Stimulated activated naive CD8-positive, alpha-beta T cell treated with anti-CD3 and anti-CD28 coated beads, Interleukin-15, Interleukin-2, amounts not matched to agents 100 U/mL and 50 U/mL, for 24 hours (primary cell): ENCODE data around the gene SMARCA5.
"Not testable (repeated sequence)": the region's sequence is repeated elsewhere in the genome, so short reads cannot be mapped to it uniquely, and the experiment has no call there.

ENCODE experiments used
- ATAC-seq: fragments of 150-1000 bp; cut with Tn5 transposase; one replicate; pipeline ENCODE4 v1.10.0; 2021
- DNase-seq: peaks from one replicate; pipeline ENCODE4 v3.0.0; 2021

Gene SMARCA5, protein sequence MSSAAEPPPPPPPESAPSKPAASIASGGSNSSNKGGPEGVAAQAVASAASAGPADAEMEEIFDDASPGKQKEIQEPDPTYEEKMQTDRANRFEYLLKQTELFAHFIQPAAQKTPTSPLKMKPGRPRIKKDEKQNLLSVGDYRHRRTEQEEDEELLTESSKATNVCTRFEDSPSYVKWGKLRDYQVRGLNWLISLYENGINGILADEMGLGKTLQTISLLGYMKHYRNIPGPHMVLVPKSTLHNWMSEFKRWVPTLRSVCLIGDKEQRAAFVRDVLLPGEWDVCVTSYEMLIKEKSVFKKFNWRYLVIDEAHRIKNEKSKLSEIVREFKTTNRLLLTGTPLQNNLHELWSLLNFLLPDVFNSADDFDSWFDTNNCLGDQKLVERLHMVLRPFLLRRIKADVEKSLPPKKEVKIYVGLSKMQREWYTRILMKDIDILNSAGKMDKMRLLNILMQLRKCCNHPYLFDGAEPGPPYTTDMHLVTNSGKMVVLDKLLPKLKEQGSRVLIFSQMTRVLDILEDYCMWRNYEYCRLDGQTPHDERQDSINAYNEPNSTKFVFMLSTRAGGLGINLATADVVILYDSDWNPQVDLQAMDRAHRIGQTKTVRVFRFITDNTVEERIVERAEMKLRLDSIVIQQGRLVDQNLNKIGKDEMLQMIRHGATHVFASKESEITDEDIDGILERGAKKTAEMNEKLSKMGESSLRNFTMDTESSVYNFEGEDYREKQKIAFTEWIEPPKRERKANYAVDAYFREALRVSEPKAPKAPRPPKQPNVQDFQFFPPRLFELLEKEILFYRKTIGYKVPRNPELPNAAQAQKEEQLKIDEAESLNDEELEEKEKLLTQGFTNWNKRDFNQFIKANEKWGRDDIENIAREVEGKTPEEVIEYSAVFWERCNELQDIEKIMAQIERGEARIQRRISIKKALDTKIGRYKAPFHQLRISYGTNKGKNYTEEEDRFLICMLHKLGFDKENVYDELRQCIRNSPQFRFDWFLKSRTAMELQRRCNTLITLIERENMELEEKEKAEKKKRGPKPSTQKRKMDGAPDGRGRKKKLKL

DNA sequence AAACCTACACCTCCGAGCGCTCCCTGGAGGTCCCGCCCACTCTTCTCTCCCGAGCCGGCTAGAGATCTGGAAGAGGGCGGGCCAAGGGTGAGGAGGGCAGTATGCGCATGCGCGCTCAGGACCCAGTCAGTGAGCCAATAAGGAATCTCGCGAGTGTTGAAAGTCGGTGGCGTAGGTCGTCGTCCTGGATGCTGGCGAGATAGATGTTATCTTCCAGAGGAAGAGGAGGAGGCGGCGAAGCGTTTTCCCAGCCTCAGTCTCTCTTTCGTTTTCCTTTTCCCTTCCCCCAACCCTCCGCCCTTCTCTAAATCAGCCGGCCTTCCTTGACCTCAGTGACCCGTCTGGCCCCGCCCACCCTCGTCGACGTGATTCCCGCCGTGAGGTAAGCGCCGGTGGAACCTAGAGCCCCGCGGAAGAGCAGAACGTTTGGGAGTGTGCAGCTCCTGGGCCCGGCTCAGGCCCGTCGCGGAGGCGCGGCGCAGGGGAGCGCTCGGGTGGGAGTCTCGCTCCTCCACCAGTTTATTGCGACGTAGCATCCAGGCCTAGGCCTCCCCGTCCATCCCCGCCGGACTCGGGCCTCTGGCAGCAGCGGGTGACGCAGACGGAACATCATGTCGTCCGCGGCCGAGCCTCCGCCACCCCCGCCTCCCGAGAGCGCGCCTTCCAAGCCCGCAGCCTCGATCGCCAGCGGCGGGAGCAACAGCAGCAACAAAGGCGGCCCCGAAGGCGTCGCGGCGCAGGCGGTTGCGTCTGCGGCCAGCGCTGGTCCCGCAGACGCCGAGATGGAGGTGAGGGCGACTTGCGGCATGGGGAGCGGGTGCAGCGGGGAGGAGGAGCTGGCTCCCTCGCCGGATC, at the start of gene SMARCA5:
TSS of gene SMARCA5 (plus strand) at position 389 of the 855 bp plus-strand sequence. CDS start at position 612, 223 bp downstream.
- peak; percentile 90 for ATAC-seq
- peak; percentile 95 for DNase-seq

DNA sequence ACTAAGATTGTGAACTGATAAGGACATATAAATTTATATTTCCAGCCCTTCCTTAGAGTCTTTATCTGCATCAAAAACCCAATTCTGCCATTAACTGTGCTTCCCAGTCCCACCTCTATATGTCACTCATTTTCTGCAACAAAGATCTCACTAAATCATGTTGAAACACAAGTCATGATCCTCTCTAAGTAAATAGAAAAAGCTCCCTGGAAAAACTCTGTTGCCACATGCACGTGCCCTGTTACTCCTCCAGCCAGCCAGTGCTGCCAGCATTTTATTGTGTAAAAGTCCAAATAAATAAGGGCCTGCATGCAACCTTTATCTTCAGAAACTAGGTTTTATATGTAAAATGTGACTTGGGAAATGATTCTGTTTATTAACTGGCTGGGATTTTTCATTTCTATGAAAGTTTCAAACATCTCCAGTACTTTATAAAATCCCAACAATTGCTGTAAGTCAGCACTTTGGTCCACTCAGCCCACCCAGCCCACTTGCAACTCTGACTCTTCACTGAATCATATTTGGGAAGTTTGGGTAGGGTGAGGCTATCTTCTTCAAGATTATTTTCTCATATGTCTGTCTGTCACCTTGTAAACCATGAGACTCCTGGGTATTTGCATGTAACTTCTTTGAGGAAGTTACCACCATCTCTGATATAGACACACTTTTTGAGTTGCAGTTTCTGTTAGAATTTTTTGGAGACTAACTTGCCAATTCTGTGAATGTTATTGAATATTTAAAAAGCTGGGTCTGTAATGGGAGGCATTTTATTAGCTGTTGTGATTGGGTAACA, 40.0 kb upstream of the SMARCA5 start:
- no peak for DNase-seq
- ATAC-seq, result no peak

DNA sequence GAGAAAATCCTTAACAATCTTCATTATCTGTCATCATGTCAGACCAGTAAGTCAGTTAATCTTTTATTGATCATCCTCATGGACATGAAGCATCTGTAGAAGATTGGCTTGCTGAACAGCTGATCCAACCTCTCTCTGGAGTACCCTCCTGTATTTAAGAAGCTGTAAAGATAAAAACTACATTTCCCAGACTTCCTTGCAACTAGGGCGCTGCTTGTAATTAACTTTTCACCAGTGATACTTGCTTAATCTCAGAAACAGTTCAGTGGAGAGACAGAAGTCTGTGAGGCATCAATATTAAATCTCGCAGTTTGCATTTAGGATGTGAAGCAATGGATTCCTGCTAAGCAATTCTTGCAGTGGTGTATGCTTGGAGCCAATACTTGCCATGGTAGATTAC, 36.0 kb upstream of the SMARCA5 start:
- no peak for DNase-seq
- no peak for ATAC-seq

DNA sequence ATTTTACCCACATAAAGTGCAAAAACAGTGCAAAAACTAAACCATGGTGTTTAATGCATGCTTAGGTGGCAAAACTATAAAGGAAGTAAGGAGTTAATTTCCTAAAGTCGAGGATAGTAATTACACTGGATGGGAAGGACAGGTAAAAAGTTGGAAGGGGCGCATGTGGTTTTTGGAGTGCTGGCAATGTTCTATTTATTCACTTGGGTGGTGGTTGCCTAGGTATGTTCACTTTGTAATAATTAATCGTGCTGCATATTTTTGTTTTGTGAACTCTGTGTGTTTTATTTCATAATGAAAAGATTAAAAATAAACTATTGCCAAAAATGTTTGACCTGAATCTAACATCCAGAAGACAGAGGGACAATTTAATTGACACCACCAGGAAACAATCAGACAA, 32.1 kb upstream of the SMARCA5 start:
- no peak for ATAC-seq
- DNase-seq, result no peak

DNA sequence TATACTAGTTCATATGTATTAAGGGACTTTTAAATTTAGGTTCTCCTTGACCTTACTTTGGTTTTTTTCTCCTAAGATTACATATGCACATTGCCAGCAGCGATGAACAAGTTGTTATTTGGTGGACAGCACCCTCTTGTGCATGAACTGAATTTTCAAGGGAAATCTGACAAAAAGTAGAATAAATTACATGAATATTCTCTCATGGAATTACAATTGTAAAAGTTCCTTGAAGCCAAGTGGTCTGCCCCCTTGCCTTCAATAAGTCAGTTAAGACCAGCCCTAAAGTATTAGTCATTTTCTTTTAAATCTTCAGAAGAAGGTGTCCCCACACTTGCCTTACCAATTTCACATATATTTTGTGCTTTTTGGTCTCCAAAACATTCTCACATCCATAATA, 30.7 kb upstream of the SMARCA5 start:
- ATAC-seq (no peak), DNase-seq (peak; percentile 5)

DNA sequence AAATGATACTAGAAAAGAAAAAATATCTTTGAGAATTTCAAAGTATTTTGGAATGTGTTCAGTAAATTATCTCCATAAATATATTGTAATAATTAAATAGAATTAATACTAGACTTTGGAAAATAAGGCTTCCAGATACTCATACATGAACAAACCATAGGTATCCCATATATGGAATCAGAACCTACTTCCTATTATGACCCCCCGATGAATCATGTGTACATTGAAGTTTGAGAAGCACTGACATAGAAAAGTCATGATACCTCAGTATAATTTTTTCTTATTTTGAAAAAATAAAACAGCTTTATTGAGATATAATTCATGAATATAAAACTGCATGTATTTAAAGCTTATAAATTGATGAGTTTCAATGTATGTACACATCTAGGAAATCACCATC, 27.2 kb upstream of the SMARCA5 start:
- no peak for ATAC-seq
- no peak for DNase-seq

DNA sequence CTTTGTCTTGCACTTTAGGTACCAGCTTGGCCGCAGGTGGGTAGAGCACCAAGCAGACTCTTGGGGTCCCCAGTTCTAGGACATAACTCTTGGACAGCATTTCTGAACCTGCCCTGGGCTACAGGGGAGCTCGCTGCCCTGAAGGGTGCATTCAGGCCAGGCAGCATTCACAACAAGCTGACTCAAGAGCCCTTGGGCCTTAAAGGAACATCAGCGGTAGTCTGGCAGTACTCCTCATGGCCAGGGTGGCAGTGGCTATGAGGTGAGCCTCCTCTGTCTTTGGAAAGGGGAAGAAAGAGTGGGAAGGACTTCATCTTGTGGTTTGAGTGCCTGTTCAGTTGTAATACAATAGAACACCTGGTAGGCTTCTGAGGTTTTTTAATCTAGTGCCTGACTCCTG, 24.8 kb upstream of the SMARCA5 start:
- ATAC-seq (no peak), DNase-seq (no peak)

DNA sequence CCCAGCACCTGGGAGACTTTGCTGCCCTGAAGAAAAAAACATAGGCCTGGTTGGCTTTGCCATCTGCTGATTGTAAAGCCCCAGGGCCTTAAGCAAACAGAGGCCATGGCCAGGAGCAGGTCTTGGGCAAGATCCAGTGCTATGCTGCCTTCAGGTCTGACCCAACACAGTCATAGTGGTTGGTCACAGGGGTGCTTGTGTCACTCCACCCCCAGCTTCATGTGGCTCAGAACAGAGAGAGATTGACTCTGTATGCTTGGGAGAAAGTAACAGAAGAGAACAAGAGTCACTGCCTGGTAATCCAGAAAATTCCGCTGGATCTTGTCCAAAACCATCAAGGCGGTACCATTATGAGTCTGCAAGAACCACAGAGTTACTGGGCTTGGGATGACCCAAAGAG, 24.4 kb upstream of the SMARCA5 start:
- DNase-seq (no peak), ATAC-seq (no peak)

DNA sequence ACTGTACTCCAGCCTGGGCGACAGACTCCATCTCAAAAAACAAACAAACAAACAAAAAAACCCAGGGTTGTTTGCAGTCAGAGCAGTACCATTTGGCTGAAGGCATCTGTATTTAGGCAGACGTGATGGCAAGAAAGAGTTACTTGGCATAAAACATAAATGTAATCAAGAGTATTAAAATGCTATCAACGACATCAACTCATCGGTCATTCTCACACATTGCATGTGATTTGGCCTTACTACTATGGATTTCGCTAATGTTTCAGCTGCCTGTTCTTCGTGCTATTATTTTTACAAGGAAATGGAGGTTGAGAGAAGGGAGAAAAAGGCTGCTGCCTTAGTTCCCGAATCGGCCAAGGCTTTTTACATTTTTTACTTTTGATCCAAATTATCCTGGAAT, 15.5 kb upstream of the SMARCA5 start:
- DNase-seq (no peak), ATAC-seq (no peak)

DNA sequence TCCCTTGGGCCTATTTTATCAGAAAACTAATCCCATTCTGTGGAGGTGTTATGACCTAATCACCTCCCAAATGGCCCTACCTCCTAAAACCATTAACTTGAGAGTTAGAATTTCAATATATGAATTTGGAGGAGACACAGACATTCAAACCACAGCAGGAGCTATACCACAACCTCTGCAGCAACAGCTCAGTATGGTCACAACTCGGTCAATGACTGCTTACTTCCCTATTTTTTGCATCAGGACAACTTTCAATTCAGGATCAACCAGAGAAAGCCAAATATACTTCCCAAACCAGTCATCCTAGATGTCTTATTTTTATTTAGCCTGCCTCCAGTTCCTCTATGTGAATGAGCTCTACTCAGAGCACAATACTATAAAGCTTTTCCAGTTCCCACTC, 11.3 kb upstream of the SMARCA5 start:
- no peak for DNase-seq

DNA sequence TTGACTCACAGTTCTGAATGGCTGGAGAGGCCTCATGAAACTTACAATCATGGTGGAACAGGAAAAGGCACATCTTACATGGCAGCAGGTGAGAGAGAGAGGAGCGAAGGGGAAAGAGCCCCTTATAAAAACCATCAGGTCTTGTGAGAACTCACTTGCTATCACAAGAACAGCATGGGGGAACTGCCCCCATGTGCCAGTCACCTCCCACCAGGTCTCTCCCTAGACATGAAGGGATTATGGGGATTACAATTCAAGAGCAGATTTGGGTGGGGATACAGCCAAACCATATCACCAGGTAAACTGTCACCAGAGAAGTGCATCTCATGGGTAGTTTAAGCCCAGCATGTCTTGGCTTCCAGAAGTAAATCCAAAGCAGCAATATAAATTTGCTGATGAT, 7.5 kb upstream of the SMARCA5 start:
- DNase-seq (no peak), ATAC-seq (no peak)

More for the DNA sequence above, 11.3 kb upstream of the SMARCA5 start:
- ATAC-seq, result no peak

DNA sequence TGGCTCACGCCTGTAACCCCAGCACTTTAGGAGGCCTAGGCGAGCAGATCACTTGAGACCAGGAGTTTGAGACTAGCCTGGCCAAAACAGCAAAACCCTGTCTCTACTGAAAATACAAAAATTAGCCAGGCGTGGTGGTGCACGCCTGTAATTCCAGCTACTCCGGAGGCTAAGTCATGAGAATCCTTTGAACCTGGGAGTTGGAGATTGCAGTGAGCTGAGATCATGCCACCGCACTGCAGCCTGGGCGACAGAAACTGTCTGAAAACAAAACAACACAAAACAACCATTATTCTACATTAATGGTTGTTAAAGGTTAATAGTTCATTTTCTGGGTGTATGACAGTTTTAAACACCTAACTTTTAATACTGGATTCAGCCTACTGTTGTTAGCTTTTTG, 1.6 kb upstream of the SMARCA5 start:
- DNase-seq, result no peak
- no peak for ATAC-seq

DNA sequence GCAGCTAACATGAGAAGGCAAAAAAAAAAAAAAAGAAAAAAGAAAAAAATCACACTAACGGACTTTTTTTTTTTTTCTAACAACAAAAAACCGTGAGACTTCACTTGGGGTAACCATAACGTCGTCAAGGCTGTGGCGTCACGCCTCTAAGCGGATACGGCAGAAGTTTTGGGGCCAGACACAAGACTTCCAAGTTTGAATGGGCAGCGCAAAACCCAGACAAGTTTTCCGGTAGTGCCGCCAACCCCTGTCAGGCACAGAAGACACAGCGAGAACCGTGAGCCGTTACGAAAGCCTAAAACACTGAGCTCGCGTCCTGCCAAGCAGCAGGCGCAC, 556 bp upstream of the SMARCA5 start:
- DNase-seq (no peak), ATAC-seq (peak; percentile 31)

DNA sequence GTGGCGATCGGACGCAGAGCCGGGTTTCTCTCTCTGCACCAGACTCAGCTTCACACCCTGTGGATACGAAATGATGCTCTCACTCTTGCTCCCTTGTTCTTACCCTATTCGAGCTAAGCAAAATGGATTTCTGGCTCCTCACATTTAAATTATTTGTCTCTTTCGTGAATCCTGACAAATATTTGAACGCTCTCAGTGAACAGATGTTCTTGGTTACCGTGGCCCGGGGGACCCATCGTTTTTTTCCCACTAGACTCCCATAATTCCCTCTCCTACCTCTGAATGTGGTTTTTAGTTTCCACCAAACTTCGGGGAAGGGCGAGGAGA, 630 bp downstream of the SMARCA5 start:
- DNase-seq, result no peak

DNA sequence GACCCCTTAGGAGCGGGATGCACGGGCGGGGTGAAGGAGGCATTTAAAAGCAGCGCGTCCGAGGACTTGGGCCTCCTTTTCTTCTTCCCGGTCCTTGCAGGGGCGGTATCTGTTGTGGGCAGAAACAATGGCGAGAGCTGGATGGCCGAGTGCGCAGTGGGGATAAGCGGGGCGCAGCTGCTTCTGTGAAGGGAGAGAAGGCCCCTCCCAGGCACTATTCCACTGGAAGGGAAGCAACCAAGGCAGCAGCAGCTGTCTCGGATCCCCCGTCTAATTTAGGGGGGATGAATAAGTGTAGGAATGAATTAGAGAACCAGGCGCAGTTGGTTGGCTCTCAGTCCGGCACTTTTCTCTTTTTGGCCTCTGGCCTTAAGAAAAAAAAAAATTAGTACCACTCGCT, 995 bp downstream of the SMARCA5 start:
- DNase-seq (peak; percentile 19), ATAC-seq (no peak)

More for the DNA sequence above, 630 bp downstream of the SMARCA5 start:
- ATAC-seq, result peak; percentile 12

DNA sequence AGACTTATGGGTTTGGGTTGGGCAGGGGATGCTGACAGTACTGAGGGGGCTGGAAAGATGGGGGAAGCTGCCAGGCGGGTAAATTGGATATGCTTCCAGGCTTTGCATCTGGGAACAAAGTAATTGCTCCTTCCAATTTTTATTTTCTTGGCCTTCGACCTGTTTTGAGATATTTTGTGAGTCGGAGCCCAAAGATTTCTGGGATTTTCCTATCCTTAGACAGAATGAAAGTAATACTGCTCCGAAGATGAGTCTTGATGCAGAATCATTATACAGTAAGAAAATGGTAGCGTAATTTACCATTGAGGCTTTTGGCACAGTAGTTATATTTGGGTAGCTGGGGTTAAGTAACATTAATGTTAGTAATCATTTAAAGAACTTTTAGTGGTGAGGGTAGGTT, 1.4 kb downstream of the SMARCA5 start:
- DNase-seq (no peak), ATAC-seq (no peak)

DNA sequence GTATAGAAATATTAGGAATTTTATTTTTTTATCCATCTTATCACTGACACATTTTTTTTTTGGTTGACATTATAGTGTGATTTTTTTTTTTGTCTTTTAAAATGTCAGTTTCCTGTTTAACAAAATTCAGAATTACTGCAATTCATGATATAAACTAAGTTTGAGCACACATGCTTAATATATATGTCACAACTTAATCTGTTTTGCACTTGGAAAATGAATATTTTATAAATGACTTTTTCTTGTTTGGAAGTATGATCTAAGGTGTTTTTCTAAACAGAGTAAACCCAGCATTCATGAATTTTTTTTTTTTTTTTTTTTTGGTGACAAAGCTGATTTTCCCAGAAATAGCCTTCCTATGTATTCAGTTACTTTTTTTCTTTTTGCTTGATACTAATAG, 2.4 kb downstream of the SMARCA5 start:
- no peak for ATAC-seq

DNA sequence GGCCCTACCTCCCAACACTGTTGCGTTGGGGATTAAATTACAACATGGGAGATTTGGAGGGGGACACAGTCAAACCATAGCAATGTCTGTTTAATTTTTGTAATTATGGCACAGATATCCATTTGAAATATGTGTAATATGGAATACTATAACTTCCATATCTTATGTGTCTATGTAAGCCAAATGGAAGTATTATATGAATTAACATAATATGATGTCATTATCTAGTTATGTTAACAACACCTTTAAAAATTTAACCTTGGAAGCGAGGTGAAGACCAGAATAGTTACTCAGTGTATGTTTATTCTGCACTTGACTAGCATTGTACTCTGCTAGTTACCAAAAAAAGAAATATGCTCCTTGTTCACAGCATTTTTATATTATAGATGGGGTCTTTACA, 4.3 kb downstream of the SMARCA5 start:
- DNase-seq (no peak), ATAC-seq (no peak)

More for the DNA sequence above, 2.4 kb downstream of the SMARCA5 start:
- DNase-seq, result no peak

DNA sequence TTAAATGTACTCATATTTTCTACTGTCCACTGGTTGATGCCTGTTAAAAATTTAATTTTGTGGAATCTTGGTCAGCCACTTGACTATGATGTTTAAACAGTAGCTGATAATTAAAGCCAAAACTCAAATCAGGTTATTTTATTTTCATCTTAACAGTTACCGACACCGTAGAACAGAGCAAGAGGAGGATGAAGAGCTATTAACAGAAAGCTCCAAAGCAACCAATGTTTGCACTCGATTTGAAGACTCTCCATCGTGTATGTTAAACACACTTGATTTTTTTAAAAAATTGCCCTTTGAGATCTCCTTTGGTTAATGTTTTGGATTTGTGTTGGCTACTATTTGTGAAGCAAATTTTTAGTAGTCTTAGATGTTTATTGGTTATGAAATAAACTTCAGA, 10.7 kb downstream of the SMARCA5 start:
- DNase-seq (no peak), ATAC-seq (no peak)

DNA sequence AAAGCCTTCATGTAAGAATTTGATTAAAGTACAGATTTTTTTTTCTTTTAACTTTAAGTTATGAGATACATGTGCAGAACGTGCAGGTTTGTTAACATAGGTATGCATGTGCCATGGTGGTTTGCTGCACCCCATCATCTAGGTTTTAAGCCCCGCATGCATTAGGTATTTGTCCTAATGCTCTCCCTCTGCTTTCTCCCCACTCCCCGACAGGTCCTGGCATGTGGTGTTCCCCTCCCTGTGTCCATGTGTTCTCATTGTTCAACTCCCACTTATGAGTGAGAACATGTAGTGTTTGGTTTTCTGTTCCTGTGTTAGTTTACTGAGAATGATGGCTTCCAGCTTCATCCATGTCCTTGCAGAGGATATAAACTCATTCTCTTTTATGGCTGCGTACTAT, 14.5 kb downstream of the SMARCA5 start:
- not testable (repeated sequence) for ATAC-seq, DNase-seq

DNA sequence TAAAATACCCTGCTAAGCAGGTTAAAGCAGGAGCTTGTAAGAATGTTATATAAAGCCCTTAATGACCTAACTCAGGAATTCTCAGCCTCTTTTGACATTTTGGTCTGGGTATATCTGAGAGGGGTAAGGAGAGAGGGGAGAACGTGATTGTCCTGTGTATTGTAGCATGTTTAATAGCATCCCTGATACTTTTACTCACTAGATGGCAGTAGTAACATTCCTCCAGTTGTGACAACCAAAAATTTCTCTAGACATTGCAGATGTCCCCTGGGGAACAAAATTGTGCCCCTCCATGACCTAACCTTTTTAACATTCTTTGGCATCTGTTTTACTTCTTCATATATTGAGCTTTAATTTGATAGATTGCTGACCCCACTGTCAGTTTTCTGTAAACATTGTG, 17.9 kb downstream of the SMARCA5 start:
- ATAC-seq, result peak; percentile 6
- DNase-seq, result no peak
